Hepatocyte (in vitro differentiated cells): ENCODE results near the gene CELSR1. TPM values are rescaled to one million over a fixed set of nuclear protein-coding genes. Genes with fewer than 3 reads are reported as not detected.

Experiments used
- DNase-seq: peaks from one replicate; pipeline ENCODE4 v3.0.0-alpha.2; 2016; ENCODE audit warnings: low spot score
- H2AFZ ChIP-seq: fragments of 200-600 bp; sonication (generic); 2 replicates; pipeline ENCODE4 v1.6.0; 2016; ENCODE audit warnings: antibody characterized with exemption, mild to moderate bottlenecking
- H3K27ac ChIP-seq: fragments of 200-600 bp; sonication (generic); 2 replicates; pipeline ENCODE4 v1.5.1; 2016; ENCODE audit warnings: mild to moderate bottlenecking
- H3K27me3 ChIP-seq: fragments of 200-600 bp; sonication (generic); 2 replicates; pipeline ENCODE4 v1.6.1; 2016
- H3K36me3 ChIP-seq: fragments of 200-600 bp; sonication (generic); replicated peaks from 2 replicates; pipeline ENCODE4 v1.5.1; 2016; ENCODE audit warnings: low read depth; ENCODE audit not compliant: insufficient read depth
- H3K4me1 ChIP-seq: fragments of 200-600 bp; sonication (generic); 2 replicates; pipeline ENCODE4 v1.5.1; 2016; ENCODE audit warnings: mild to moderate bottlenecking, moderate library complexity; ENCODE audit not compliant: insufficient read depth
- H3K4me2 ChIP-seq: fragments of 200-600 bp; sonication (generic); 2 replicates; pipeline ENCODE4 v1.6.0; 2016
- H3K4me3 ChIP-seq: fragments of 200-600 bp; sonication (generic); 2 replicates; pipeline ENCODE4 v1.5.1; 2016; ENCODE audit warnings: mild to moderate bottlenecking
- H3K79me2 ChIP-seq: fragments of 200-600 bp; sonication (generic); 2 replicates; pipeline ENCODE4 v1.6.0; 2017; ENCODE audit warnings: mild to moderate bottlenecking
- H3K9me2 ChIP-seq: fragments of 200-600 bp; sonication (generic); replicated peaks from 2 replicates; pipeline ENCODE4 v1.6.0; 2017; ENCODE audit warnings: mild to moderate bottlenecking; ENCODE audit not compliant: insufficient read depth
- H3K9me3 ChIP-seq: fragments of 200-600 bp; sonication (generic); 2 replicates; pipeline ENCODE4 v1.5.1; 2016; ENCODE audit warnings: low read depth, mild to moderate bottlenecking
- H4K20me1 ChIP-seq: fragments of 200-600 bp; sonication (generic); 2 replicates; pipeline ENCODE4 v1.6.0; 2016; ENCODE audit warnings: mild to moderate bottlenecking; ENCODE audit not compliant: insufficient read depth, poor library complexity, severe bottlenecking
- EZH2 ChIP-seq: fragments of 200-600 bp; sonication (generic); IDR thresholded peaks from 2 replicates; pipeline ENCODE4 v1.6.1; 2016; ENCODE audit warnings: antibody characterized with exemption, mild to moderate bottlenecking, borderline replicate concordance
- EZH2phosphoT487 ChIP-seq: fragments of 200-600 bp; sonication (generic); IDR thresholded peaks from one replicate; pipeline ENCODE4 v1.6.1; 2018; ENCODE audit warnings: antibody characterized with exemption, mild to moderate bottlenecking, low read depth, moderate library complexity; ENCODE audit not compliant: unreplicated experiment, severe bottlenecking
- WGBS: methylation state at CpG from one replicate; pipeline ENCODE4 v1.1.6; 2016; ENCODE audit warnings: low lambda C conversion rate; ENCODE audit errors: missing lambda C conversion rate; 5-methylcytosine and 5-hydroxymethylcytosine counted together
- polyA plus RNA-seq: library from polyadenylated mRNA; unstranded; fragments of >200 nt; fragmentation: Nextera tagmentation; extraction: Ambion mirVana; gene quantifications from 2 replicates; pipeline ENCODE4 v1.2.1, GENCODE V29; 2016
- total RNA-seq: library from RNA; depleted of rRNA; stranded (reverse); fragments of >200 nt; gene quantifications from 2 replicates; pipeline ENCODE4 v1.2.3, GENCODE V29; 2014
- TF ChIP-seq, protein P1 (sequence below): fragments of 200-600 bp; sonication (generic); IDR thresholded peaks from 2 replicates; pipeline ENCODE4 v1.5.1; 2016; ENCODE audit warnings: antibody characterized with exemption, mild to moderate bottlenecking; ENCODE audit not compliant: poor library complexity

The CELSR1 gene
- total and polyA plus RNA-seq, 2 experiments from 2014 or later, result 3.0 to 8.7 TPM

- no peak for DNase-seq
- no peaks in the 10 kb centered on the region for H3K79me2 ChIP-seq
- no peak overlapping the region for H3K4me2 ChIP-seq
- no peaks in the 10 kb centered on the region for H3K9me3 ChIP-seq
- H3K4me1 ChIP-seq, result peaks cover 21% of the 10 kb centered on the region
- no peaks in the 10 kb centered on the region for H3K27me3 ChIP-seq
- H3K4me3 ChIP-seq, result no peak overlapping the region
- no peaks in the 10 kb centered on the region for H3K9me2 ChIP-seq
- no peak overlapping the region for H2AFZ ChIP-seq
- 92% methylated on average over 16 of the region's 16 CpGs for WGBS
- no peaks in the 10 kb centered on the region for H4K20me1 ChIP-seq
- TF ChIP-seq EZH2phosphoT487, result no peak
- TF ChIP-seq, protein P1, sequence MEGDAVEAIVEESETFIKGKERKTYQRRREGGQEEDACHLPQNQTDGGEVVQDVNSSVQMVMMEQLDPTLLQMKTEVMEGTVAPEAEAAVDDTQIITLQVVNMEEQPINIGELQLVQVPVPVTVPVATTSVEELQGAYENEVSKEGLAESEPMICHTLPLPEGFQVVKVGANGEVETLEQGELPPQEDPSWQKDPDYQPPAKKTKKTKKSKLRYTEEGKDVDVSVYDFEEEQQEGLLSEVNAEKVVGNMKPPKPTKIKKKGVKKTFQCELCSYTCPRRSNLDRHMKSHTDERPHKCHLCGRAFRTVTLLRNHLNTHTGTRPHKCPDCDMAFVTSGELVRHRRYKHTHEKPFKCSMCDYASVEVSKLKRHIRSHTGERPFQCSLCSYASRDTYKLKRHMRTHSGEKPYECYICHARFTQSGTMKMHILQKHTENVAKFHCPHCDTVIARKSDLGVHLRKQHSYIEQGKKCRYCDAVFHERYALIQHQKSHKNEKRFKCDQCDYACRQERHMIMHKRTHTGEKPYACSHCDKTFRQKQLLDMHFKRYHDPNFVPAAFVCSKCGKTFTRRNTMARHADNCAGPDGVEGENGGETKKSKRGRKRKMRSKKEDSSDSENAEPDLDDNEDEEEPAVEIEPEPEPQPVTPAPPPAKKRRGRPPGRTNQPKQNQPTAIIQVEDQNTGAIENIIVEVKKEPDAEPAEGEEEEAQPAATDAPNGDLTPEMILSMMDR, result no peak
- TF ChIP-seq EZH2, result no peak
- peak overlapping the region; percentile 15 for H3K27ac ChIP-seq
- no peaks in the 10 kb centered on the region for H3K36me3 ChIP-seq
Observed at GRCh38 chr22:46449974-46450745, 87.3 kb downstream of the CELSR1 start.

GRCh38 chr22:46449116-46449691, 88.2 kb downstream of the CELSR1 start:
- Histone ChIP-seq H3K9me2 (no peaks in the 10 kb centered on the region), H3K79me2 (no peaks in the 10 kb centered on the region), H3K27ac (no peak overlapping the region), H3K4me3 (no peak overlapping the region), H3K4me1 (peaks cover 23% of the 10 kb centered on the region), H3K27me3 (no peaks in the 10 kb centered on the region), H4K20me1 (no peaks in the 10 kb centered on the region), H3K4me2 (no peak overlapping the region), H3K36me3 (no peaks in the 10 kb centered on the region), H2AFZ (no peak overlapping the region), H3K9me3 (no peaks in the 10 kb centered on the region)
- 84% methylated on average over 2 of the region's 2 CpGs for WGBS
- DNase-seq, result no peak
- TF ChIP-seq EZH2, result no peak
- no peak for TF ChIP-seq EZH2phosphoT487
- TF ChIP-seq, protein P1, result no peak

DNA sequence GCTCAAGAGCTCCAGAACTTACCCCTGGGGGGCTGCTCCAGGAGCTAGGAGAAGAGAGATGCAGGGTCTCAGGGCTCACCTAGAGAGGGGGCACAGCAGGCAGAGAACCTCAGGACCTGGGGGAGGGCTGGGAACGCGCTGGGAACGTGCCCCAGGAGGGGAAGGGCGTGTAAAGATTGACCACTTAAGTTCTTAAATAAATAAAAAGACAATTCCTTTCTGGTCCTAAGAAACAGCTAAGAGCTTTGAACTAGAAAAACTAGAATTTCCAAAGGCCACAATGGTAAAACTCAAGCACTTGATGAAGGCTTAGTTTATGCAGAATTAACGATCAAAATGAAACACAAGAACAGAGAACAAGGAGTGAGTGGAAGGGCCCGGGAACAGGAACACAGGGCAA, 89.1 kb downstream of the CELSR1 start:
- DNase-seq, result no peak
- H3K27ac ChIP-seq, result no peak overlapping the region
- WGBS, result 56% methylated on average over 6 of the region's 6 CpGs

More for the DNA sequence above, 89.1 kb downstream of the CELSR1 start:
- H3K27me3 ChIP-seq, result no peaks in the 10 kb centered on the region
- no peaks in the 10 kb centered on the region for H3K36me3 ChIP-seq
- H3K4me3 ChIP-seq, result no peak overlapping the region
- no peak overlapping the region for H2AFZ ChIP-seq
- H3K9me2 ChIP-seq, result no peaks in the 10 kb centered on the region
- H4K20me1 ChIP-seq, result no peaks in the 10 kb centered on the region
- H3K79me2 ChIP-seq, result no peaks in the 10 kb centered on the region
- H3K4me1 ChIP-seq, result peaks cover 23% of the 10 kb centered on the region
- H3K4me2 ChIP-seq, result no peak overlapping the region
- H3K9me3 ChIP-seq, result no peaks in the 10 kb centered on the region
- TF ChIP-seq, protein P1, result no peak
- TF ChIP-seq EZH2, result no peak
- TF ChIP-seq EZH2phosphoT487, result no peak
